HepG2 (cell line): Measurements from ENCODE around the gene ARL17B. TPM values are rescaled to one million over a fixed set of nuclear protein-coding genes. Genes with fewer than 3 reads are reported as not detected.

Source experiments
- BORCS8-MEF2B ChIP-seq: sonication (generic); formaldehyde crosslinking; IDR thresholded peaks from 2 replicates; pipeline ENCODE4 v1.8.0; 2022; ENCODE audit warnings: mild to moderate bottlenecking, missing genetic modification reagents
- CTCF ChIP-seq: sonication (generic); formaldehyde crosslinking; IDR thresholded peaks from 2 replicates; pipeline ENCODE4 v1.5.0; 2020; ENCODE audit warnings: mild to moderate bottlenecking, missing genetic modification reagents, moderate library complexity
- DNMT1 ChIP-seq: sonication (generic); formaldehyde crosslinking; IDR thresholded peaks from 2 replicates; pipeline ENCODE4 v1.5.1; 2020; ENCODE audit warnings: mild to moderate bottlenecking, missing genetic modification reagents
- EEA1 ChIP-seq: sonication (generic); formaldehyde crosslinking; IDR thresholded peaks from 2 replicates; pipeline ENCODE4 v1.5.1; 2020; ENCODE audit warnings: mild to moderate bottlenecking, missing genetic modification reagents, borderline replicate concordance
- HNRNPL ChIP-seq: fragments of 200-400 bp; formaldehyde crosslinking; IDR thresholded peaks from 2 replicates; pipeline ENCODE4 v1.6.1; 2017; ENCODE audit warnings: mild to moderate bottlenecking, low read depth, low read length
- KDM5B ChIP-seq: sonication (generic); formaldehyde crosslinking; IDR thresholded peaks from 2 replicates; pipeline ENCODE4 v1.4.0; 2020; ENCODE audit warnings: missing genetic modification reagents, mild to moderate bottlenecking, borderline replicate concordance
- MXD3 ChIP-seq: IDR thresholded peaks from 2 replicates; pipeline ENCODE4 v1.6.1; 2016; ENCODE audit warnings: mild to moderate bottlenecking, missing biosample characterization, missing genetic modification reagents
- POGK ChIP-seq: sonication (generic); formaldehyde crosslinking; conservative IDR thresholded peaks from 2 replicates; pipeline ENCODE4 v1.8.0; 2022; ENCODE audit warnings: mild to moderate bottlenecking, moderate library complexity, missing genetic modification reagents
- SALL1 ChIP-seq: sonication (generic); formaldehyde crosslinking; IDR thresholded peaks from 2 replicates; pipeline ENCODE4 v1.8.0; 2022; ENCODE audit warnings: mild to moderate bottlenecking, missing genetic modification reagents
- SAP130 ChIP-seq: IDR thresholded peaks from 2 replicates; pipeline ENCODE4 v1.6.1; 2016; ENCODE audit warnings: low read depth
- STAG1 ChIP-seq: sonication (generic); formaldehyde crosslinking; IDR thresholded peaks from 2 replicates; pipeline ENCODE4 v1.4.0; 2020; ENCODE audit warnings: missing genetic modification reagents
- TBX2 ChIP-seq: sonication (generic); formaldehyde crosslinking; IDR thresholded peaks from 2 replicates; pipeline ENCODE4 v1.5.0; 2020; ENCODE audit warnings: missing genetic modification reagents, mild to moderate bottlenecking, borderline replicate concordance
- ZBTB14 ChIP-seq: sonication (generic); formaldehyde crosslinking; IDR thresholded peaks from 2 replicates; pipeline ENCODE4 v1.4.0; 2020; ENCODE audit warnings: missing genetic modification reagents
- ZBTB38 ChIP-seq: sonication (generic); formaldehyde crosslinking; IDR thresholded peaks from 2 replicates; pipeline ENCODE4 v1.5.1; 2020; ENCODE audit warnings: mild to moderate bottlenecking, missing genetic modification reagents
- ZFP91 ChIP-seq: sonication (generic); formaldehyde crosslinking; IDR thresholded peaks from 2 replicates; pipeline ENCODE4 v1.9.0; 2022; ENCODE audit warnings: missing genetic modification reagents, mild to moderate bottlenecking, borderline replicate concordance
- ZFX ChIP-seq: sonication (generic); formaldehyde crosslinking; IDR thresholded peaks from 2 replicates; pipeline ENCODE4 v1.4.0; 2020; ENCODE audit warnings: mild to moderate bottlenecking, low read depth, missing genetic modification reagents, moderate library complexity
- ZFY ChIP-seq: sonication (generic); formaldehyde crosslinking; IDR thresholded peaks from 2 replicates; pipeline ENCODE4 v1.4.0; 2020; ENCODE audit warnings: missing genetic modification reagents
- ZNF501 ChIP-seq: sonication (generic); formaldehyde crosslinking; IDR thresholded peaks from 2 replicates; pipeline ENCODE4 v1.5.1; 2020; ENCODE audit warnings: mild to moderate bottlenecking, moderate library complexity, missing genetic modification reagents
- ZNF777 ChIP-seq: sonication (generic); formaldehyde crosslinking; IDR thresholded peaks from 2 replicates; pipeline ENCODE4 v1.4.0; 2020; ENCODE audit warnings: missing genetic modification reagents
- ZSCAN31 ChIP-seq: sonication (generic); formaldehyde crosslinking; IDR thresholded peaks from 2 replicates; pipeline ENCODE4 v1.5.0; 2020; ENCODE audit warnings: low read depth, mild to moderate bottlenecking, missing genetic modification reagents
- polyA plus RNA-seq, 8 experiments: library from polyadenylated mRNA; depleted of rRNA in 3 of 8; stranded (reverse) in 7 of 8; unstranded in 1 of 8; fragments of >200 nt; fragmentation: Illumina TruSeq in 4 of 8; extraction: Trizol in 4 of 8; gene quantifications; 2 replicates each; pipeline versions ENCODE4 v1.2.1 to v1.2.3, GENCODE V29; 2011 to 2016; ENCODE audit warnings: low read depth in 4 of 8, missing spikeins in 1 of 8, mixed read lengths in 1 of 8; ENCODE audit not compliant: insufficient read depth in 1 of 8
- total RNA-seq, 5 experiments: library from RNA; depleted of rRNA; stranded (reverse); fragments of >200 nt; fragmentation: Illumina TruSeq; extraction: Trizol; gene quantifications; 2 replicates each; pipeline ENCODE4 v1.2.3, GENCODE V29; 2016; ENCODE audit warnings: low read depth in 1 of 5
- TF ChIP-seq, protein P1 (sequence below): IDR thresholded peaks from 2 replicates; pipeline ENCODE4 v1.6.1; 2012; ENCODE audit warnings: inconsistent platforms

ARL17B gene
- total and polyA plus RNA-seq, 2 of the 13 experiments (the other 11 are each of a cell fraction or from before 2014, with no cell fraction given) = 14.2 to 25.8 TPM

GRCh38 chr17:46259845-46260661, 101.5 kb downstream of the ARL17B start (continued):
- TF ChIP-seq POGK (CRISPR knock-in tag) (peak; percentile 48; the same call in 1 of the 2 replicates), ZSCAN31 (CRISPR knock-in tag) (0 out of 2 replicates have a peak, but pooled peaks have one; percentile 45), STAG1 (CRISPR knock-in tag) (peak; percentile 24; the same call in 1 of the 2 replicates), BORCS8-MEF2B (CRISPR knock-in tag) (0 out of 2 replicates have a peak, but pooled peaks have one; percentile 33), ZFY (CRISPR knock-in tag) (peak; percentile 63; the same call in 1 of the 2 replicates), ZFX (CRISPR knock-in tag) (peak; percentile 65; the same call in 1 of the 2 replicates), ZFP91 (CRISPR knock-in tag) (peak; percentile 63; the same call in 1 of the 2 replicates), ZNF501 (CRISPR knock-in tag) (peak; percentile 31; the same call in 1 of the 2 replicates), CTCF (CRISPR knock-in tag) (peak; percentile 30), HNRNPL (peak; percentile 87), ZBTB38 (CRISPR knock-in tag) (peak; percentile 60; the same call in 1 of the 2 replicates), DNMT1 (0 out of 2 replicates have a peak, but pooled peaks have one; percentile 41), ZNF777 (CRISPR knock-in tag) (peak; percentile 43; the same call in 1 of the 2 replicates), SALL1 (CRISPR knock-in tag) (peak; percentile 44), ZBTB14 (0 out of 2 replicates have a peak, but pooled peaks have one; percentile 29), SAP130 (CRISPR knock-in tag) (peak; percentile 12; the same call in 1 of the 2 replicates), KDM5B (CRISPR knock-in tag) (0 out of 2 replicates have a peak, but pooled peaks have one; percentile 32), EEA1 (CRISPR knock-in tag) (0 out of 2 replicates have a peak, but pooled peaks have one; percentile 12), MXD3 (CRISPR knock-in tag) (0 out of 2 replicates have a peak, but pooled peaks have one; percentile 27), TBX2 (CRISPR knock-in tag) (0 out of 2 replicates have a peak, but pooled peaks have one; percentile 11)
- TF ChIP-seq, protein P1, sequence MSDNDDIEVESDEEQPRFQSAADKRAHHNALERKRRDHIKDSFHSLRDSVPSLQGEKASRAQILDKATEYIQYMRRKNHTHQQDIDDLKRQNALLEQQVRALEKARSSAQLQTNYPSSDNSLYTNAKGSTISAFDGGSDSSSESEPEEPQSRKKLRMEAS = peak; percentile 34; the same call in 1 of the 2 replicates
